Ishikawa (cell line): ENCODE measurements around the gene FXYD5.

Source experiments
- CEBPB ChIP-seq: IDR thresholded peaks from 2 replicates; pipeline ENCODE4 v1.6.1; 2012
- CREB1 ChIP-seq: IDR thresholded peaks from 2 replicates; pipeline ENCODE4 v1.6.1; 2012; ENCODE audit warnings: low read depth
- EGR1 ChIP-seq: IDR thresholded peaks from 2 replicates; pipeline ENCODE4 v1.6.1; 2012
- EP300 ChIP-seq: IDR thresholded peaks from 2 replicates; pipeline ENCODE4 v1.6.1; 2012; ENCODE audit warnings: borderline replicate concordance
- FOXM1 ChIP-seq: IDR thresholded peaks from 2 replicates; pipeline ENCODE4 v1.6.1; 2012; ENCODE audit warnings: low read depth, borderline replicate concordance
- NFIC ChIP-seq: IDR thresholded peaks from 2 replicates; pipeline ENCODE4 v1.6.1; 2012
- RAD21 ChIP-seq: IDR thresholded peaks from 2 replicates; pipeline ENCODE4 v1.6.1; 2012; ENCODE audit warnings: low read depth
- REST ChIP-seq: IDR thresholded peaks from 2 replicates; pipeline ENCODE4 v1.6.1; 2012; ENCODE audit warnings: low read depth, mild to moderate bottlenecking
- TAF1 ChIP-seq: IDR thresholded peaks from 2 replicates; pipeline ENCODE4 v1.6.1; 2012; ENCODE audit warnings: low read depth, mild to moderate bottlenecking
- TCF12 ChIP-seq: IDR thresholded peaks from 2 replicates; pipeline ENCODE4 v1.6.1; 2012; ENCODE audit warnings: low read depth
- TEAD4 ChIP-seq: IDR thresholded peaks from 2 replicates; pipeline ENCODE4 v1.6.1; 2012
- YY1 ChIP-seq: IDR thresholded peaks from 2 replicates; pipeline ENCODE4 v1.6.1; 2012; ENCODE audit warnings: low read depth
- ZBTB7A ChIP-seq: IDR thresholded peaks from 2 replicates; pipeline ENCODE4 v1.6.1; 2012; ENCODE audit warnings: low read depth
- TF ChIP-seq, protein P1 (sequence below): IDR thresholded peaks from 2 replicates; pipeline ENCODE4 v1.6.1; 2012
- TF ChIP-seq, protein P2 (sequence below): IDR thresholded peaks from 2 replicates; pipeline ENCODE4 v1.6.1; 2012

FXYD5 gene

GRCh38 chr19:35150445-35150844 lies 4.1 kb upstream of the FXYD5 start:
- TF ChIP-seq ZBTB7A (no peak), RAD21 (no peak), REST (no peak), CEBPB (no peak), NFIC (no peak), CREB1 (no peak), TEAD4 (no peak), TAF1 (no peak), FOXM1 (no peak), YY1 (no peak), TCF12 (no peak)
- TF ChIP-seq, protein P1, sequence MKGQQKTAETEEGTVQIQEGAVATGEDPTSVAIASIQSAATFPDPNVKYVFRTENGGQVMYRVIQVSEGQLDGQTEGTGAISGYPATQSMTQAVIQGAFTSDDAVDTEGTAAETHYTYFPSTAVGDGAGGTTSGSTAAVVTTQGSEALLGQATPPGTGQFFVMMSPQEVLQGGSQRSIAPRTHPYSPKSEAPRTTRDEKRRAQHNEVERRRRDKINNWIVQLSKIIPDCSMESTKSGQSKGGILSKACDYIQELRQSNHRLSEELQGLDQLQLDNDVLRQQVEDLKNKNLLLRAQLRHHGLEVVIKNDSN = no peak
- TF ChIP-seq, protein P2, sequence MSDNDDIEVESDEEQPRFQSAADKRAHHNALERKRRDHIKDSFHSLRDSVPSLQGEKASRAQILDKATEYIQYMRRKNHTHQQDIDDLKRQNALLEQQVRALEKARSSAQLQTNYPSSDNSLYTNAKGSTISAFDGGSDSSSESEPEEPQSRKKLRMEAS = no peak

DNA sequence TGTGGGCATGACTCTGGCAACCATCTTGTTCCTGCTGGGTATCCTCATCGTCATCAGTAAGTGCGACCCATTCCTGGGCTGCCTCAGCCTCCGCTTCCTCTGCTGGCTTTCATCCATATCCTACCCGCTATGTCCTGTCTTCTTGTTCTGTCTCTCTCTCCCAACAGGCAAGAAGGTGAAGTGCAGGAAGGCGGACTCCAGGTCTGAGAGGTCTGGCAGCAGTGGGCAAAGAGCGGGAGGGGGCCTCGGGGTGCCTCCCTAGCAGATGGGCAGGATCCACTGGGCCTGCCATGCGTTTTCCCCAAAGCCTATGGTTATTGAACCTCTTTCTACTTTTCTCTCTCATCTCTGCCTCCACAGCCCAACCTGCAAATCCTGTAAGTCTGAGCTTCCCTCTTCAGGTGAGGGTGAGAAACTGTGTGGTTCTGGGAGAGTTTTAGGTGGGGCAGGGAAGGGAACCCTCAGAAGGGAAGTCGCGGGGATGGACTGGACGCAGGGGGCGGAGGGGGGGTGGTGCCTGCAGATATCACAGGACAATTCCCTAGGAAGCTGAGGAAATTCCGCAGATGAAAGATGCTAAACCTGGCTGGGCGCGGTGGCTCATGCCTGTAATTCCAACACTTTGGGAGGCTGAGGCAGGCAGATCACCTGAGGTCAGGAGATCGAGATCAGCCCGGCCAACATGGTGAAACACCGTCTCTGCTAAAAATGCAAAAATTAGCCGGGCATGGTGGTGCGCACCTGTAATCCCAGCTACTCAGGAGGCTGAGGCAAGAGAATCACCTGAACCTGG lies 3.1 kb upstream of the FXYD5 start:
- TF ChIP-seq REST = no peak
- TF ChIP-seq, protein P2 = no peak
- TF ChIP-seq NFIC = no peak
- no peak for TF ChIP-seq CREB1
- no peak for TF ChIP-seq RAD21
- TF ChIP-seq, protein P1 = no peak
- no peak for TF ChIP-seq ZBTB7A
- no peak for TF ChIP-seq CEBPB
- no peak for TF ChIP-seq TAF1
- TF ChIP-seq TEAD4 = no peak

DNA sequence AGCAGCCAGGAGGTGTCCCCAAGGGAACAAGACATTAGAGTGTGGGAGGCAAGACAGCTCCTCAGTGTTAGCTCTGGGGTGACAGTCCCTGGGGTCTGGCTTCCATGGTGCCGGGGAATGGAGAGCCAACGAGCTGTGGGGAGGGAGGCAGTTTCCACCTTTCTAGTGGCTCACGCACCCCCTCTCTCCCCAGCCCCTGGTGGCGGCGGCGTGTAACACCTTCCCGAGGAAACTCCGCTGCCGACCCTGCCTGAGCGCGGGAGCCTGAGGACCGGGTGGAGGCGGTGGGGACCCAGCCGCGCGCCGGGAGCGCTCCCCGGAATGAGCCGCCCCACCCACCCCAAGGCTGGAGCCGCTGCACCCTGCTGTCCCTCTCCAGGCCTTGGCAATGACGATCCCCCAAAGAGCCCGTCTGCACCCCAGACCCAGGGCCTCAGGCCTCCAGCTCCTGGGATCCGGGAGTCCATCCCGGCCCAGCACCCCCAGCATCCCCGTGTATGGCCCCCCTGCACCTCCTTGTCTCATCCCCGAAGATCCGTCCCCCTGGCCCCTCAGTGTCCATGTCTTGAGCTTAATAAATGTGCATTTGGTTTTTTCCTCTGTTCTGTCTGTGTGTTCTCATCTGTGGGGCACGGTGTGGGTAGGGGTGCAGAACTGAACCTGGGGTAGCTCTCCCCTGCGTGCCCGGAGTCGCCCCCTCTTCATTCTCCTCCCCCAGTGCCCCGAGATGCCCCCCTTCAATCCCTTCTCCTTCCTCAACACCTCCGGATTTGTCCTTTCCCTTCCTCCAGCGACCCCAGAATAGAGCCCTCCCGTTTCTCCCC lies 622 bp upstream of the FXYD5 start:
- no peak for TF ChIP-seq EGR1
- TF ChIP-seq CEBPB = no peak
- TF ChIP-seq EP300 = no peak
- TF ChIP-seq, protein P2 = no peak
- TF ChIP-seq CREB1 = no peak
- TF ChIP-seq NFIC = no peak
- TF ChIP-seq TCF12 = no peak
- no peak for TF ChIP-seq TEAD4
- no peak for TF ChIP-seq FOXM1
- no peak for TF ChIP-seq RAD21
- TF ChIP-seq ZBTB7A = no peak
- TF ChIP-seq, protein P1 = no peak
- no peak for TF ChIP-seq TAF1
- no peak for TF ChIP-seq YY1
- TF ChIP-seq REST = no peak
